ENCODE measurements around the gene CELF4.

CELF4 gene

GRCh38 chr18:37303009-37303408, 262.6 kb downstream of the CELF4 start:
- H3K27ac ChIP-seq, result no peak overlapping the region
- no peak for TF ChIP-seq CTCF (conservative IDR thresholded peaks at IDR 0.05)

DNA sequence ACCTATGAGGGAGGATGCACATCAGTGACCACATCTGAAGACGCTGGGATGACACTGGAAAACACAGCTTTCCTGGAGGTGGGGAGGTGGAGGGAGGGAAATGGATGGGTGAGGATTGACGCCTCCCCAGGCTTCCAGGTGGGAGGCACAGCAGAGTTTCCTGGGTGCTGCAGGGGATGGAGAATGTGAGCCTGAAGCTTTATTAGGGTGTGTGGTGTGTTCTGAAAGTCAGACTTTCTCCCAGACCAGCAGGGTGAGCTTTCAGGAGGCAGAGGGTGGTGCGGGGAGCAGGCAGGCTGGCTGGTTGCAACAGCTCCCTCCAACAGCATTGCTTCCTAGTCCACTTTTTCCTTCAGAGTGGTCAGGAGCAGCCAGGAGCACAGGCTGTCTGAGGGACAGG, 263.1 kb downstream of the CELF4 start:
- no peak for TF ChIP-seq CTCF (conservative IDR thresholded peaks at IDR 0.05)
- no peak overlapping the region for H3K27ac ChIP-seq

DNA sequence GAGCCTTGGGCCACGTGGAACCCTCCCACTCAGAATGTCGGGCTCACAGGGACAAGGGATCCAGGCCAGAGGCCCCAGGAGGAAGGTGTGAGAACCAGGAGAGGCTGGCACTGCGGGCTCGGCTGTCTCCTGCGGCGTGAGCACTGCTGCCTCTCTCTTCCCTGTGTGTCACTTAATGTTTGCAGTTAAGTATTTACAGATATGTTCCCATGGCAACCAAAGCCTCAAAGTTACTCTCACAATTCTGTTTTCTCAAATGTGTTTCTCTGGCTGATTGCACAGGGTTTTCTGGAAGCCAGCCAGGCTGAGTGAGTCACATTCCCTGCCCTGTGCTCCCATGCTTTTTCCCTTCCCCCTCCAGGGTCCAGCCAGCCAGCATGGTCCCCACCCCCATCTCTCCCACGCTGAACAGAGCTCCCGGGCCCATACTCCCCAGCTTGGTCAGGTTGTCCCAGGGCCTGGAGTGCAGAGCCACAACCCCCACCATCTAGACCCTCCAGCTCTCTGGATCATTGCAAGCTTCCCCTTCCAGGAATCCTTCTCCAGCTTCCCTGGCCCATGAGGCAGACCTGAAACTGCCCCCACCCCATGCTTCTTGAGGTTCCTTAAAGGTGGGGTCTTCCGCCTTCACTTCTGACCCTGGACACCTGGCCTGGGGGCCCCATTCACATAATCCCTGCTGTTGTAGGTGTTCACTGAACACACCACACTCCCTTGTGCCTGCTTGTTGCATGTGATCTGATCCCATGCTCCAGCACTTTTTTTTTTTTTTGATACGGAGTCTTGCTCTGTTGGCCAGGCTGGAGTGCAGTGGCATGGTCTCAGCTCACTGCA, 265.9 kb downstream of the CELF4 start:
- peak overlapping the region; percentile 69 for H3K27ac ChIP-seq
- TF ChIP-seq CTCF (conservative IDR thresholded peaks at IDR 0.05), result no peak

DNA sequence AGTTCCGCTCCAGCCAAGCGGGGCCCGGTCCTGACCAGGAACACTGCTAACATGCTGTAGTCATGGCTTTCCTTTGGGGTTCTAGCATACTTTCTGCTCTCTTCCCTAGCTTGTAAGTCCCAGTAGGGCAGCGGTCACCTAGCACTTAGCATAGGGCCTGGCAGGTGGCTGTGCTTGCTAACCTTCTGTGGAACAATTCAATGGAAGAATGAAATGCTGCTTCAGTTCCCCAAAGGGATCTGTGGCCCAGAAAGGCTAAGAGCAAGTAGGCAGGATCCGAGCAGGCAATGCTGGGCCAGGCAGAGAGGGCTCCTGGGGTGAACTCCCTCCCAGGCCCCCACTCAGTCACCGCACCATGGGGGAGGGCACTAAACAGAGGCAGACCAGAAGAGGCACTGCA, 266.8 kb downstream of the CELF4 start:
- peak overlapping the region; percentile 69 for H3K27ac ChIP-seq
- no peak for TF ChIP-seq CTCF (conservative IDR thresholded peaks at IDR 0.05)

- no peak overlapping the region for H3K27ac ChIP-seq
- no peak for TF ChIP-seq CTCF (conservative IDR thresholded peaks at IDR 0.05)
These were observed 268.5 kb downstream of the CELF4 start for GRCh38 chr18:37297106-37297505.

DNA sequence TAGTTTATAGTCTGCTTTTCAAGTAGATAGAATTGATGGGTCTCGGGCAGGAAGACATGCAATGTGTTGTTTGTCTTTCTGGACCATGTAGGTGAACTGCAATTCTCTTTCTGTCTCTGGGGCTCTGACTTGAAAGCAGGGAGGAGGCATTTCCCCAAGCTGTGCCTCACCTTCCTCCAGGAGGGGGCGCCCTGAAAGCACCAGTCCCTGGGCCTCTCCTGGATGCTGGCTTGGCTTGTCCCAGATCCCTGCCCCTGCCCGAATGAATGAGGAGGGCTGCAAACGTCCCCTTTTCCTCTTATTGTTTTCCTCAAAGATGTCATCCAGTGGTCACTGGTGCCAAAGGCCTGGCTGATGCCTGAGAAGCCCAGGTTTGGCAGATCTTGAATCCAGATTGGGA, 270.6 kb downstream of the CELF4 start:
- no peak overlapping the region for H3K27ac ChIP-seq
- TF ChIP-seq CTCF (conservative IDR thresholded peaks at IDR 0.05), result no peak

- no peak for TF ChIP-seq CTCF (conservative IDR thresholded peaks at IDR 0.05)
- H3K27ac ChIP-seq, result no peak overlapping the region
These were observed 272.2 kb downstream of the CELF4 start for GRCh38 chr18:37293359-37293758.
